ENCODE data around the gene UBE2QL1.

GRCh38 chr5:6469836-6470235 lies 21.2 kb downstream of the UBE2QL1 start:
- TF ChIP-seq CTCF (IDR thresholded peaks at IDR 0.05) = no peak
- TF ChIP-seq POLR2AphosphoS5 (IDR thresholded peaks at IDR 0.05) = no peak
